Peyer's patch (tissue), 4 donors: Measurements from ENCODE around the gene COL27A1. TPM values are rescaled to one million over a fixed set of nuclear protein-coding genes. Genes with fewer than 3 reads are reported as not detected.

Experiments used
- DNase-seq, 3 donors: peaks; one replicate each; pipeline ENCODE4 v3.0.0-alpha.2; 2017 to 2019
- H3K27ac ChIP-seq, 4 donors: fragments of 200-600 bp; sonication (generic); one replicate each; pipeline ENCODE4 v1.5.1; 2016 to 2019
- H3K27me3 ChIP-seq, 2 donors: fragments of 200-600 bp; sonication (generic); one replicate each; pipeline ENCODE4 v1.5.1; 2019
- H3K36me3 ChIP-seq, 3 donors: fragments of 200-600 bp; sonication (generic); one replicate each; pipeline ENCODE4 v1.5.1; 2016 to 2019
- H3K4me1 ChIP-seq, 4 donors: fragments of 200-600 bp; sonication (generic); one replicate each; pipeline ENCODE4 v1.5.1; 2016 to 2019
- H3K4me3 ChIP-seq, 4 donors: fragments of 200-600 bp; sonication (generic); 1 replicate in 3 of 4; 2 replicates in 1 of 4; pipeline ENCODE4 v1.5.1; 2016 to 2019; ENCODE audit warnings: mild to moderate bottlenecking in 1 of 4
- H3K9me3 ChIP-seq, 4 donors: fragments of 200-600 bp; sonication (generic); one replicate each; pipeline ENCODE4 v1.5.1; 2016 to 2019; ENCODE audit warnings: mild to moderate bottlenecking in 1 of 4
- CTCF ChIP-seq, 6 experiments: fragments of 450-650 bp in 4 of 6; fragments of 200-600 bp in 2 of 6; sonication (generic) in 1 of 6; IDR thresholded peaks; one replicate each; pipeline ENCODE4 v1.5.1; 2017 to 2019; ENCODE audit warnings: antibody characterized with exemption in 6 of 6, mild to moderate bottlenecking in 3 of 6, moderate library complexity in 1 of 6
- POLR2A ChIP-seq, 2 donors: fragments of 450-650 bp; IDR thresholded peaks; one replicate each; pipeline ENCODE4 v1.5.1; 2017; ENCODE audit warnings: antibody characterized with exemption in 2 of 2, mild to moderate bottlenecking in 2 of 2, moderate library complexity in 2 of 2
- total RNA-seq, 4 donors: library from RNA; depleted of rRNA; stranded (reverse); fragments of >200 nt; gene quantifications; one replicate each; pipeline ENCODE4 v1.1.0, GENCODE V29; 2016

COL27A1 gene
- total RNA-seq, 4 donors from 2014 or later: 5.8 to 23.1 (median 7.2) TPM

GRCh38 chr9:114336699-114337395 is 181.5 kb downstream of the COL27A1 start:
- no peaks in the 10 kb centered on the region for H3K4me1 ChIP-seq
- H3K9me3 ChIP-seq: no peaks in the 10 kb centered on the region
- no peak for DNase-seq
- H3K27me3 ChIP-seq: no peaks in the 10 kb centered on the region
- no peak overlapping the region for H3K4me3 ChIP-seq
- no peak overlapping the region for H3K27ac ChIP-seq
- peaks cover 0 to 68% (median 0%) of the 10 kb centered on the region in 3 donors for H3K36me3 ChIP-seq
- TF ChIP-seq POLR2A (IDR thresholded peaks at IDR 0.05) (no peak), CTCF (IDR thresholded peaks at IDR 0.05) (no peak)

GRCh38 chr9:114338187-114338586 is 182.8 kb downstream of the COL27A1 start:
- Histone ChIP-seq H3K27me3 (no peaks in the 10 kb centered on the region), H3K27ac (no peak overlapping the region), H3K4me1 (no peaks in the 10 kb centered on the region), H3K36me3 (peaks cover 0 to 81% (median 0%) of the 10 kb centered on the region in 3 donors), H3K9me3 (no peaks in the 10 kb centered on the region), H3K4me3 (no peak overlapping the region)
- no peak for DNase-seq
- TF ChIP-seq CTCF (IDR thresholded peaks at IDR 0.05) (no peak), POLR2A (IDR thresholded peaks at IDR 0.05) (no peak)

- H3K36me3 ChIP-seq: peaks cover 0 to 92% (median 2%) of the 10 kb centered on the region in 3 donors
- no peaks in the 10 kb centered on the region for H3K27me3 ChIP-seq
- H3K9me3 ChIP-seq: no peaks in the 10 kb centered on the region
- H3K27ac ChIP-seq: peak overlapping the region in 1 of 4 donors; percentile 58
- peak in 2 of 3 donors; percentile 58 to 77 for DNase-seq
- H3K4me1 ChIP-seq: no peaks in the 10 kb centered on the region
- TF ChIP-seq POLR2A (IDR thresholded peaks at IDR 0.05) (no peak), CTCF (IDR thresholded peaks at IDR 0.05) (peak; percentile 53 to 89 (median 62))
- no peak overlapping the region for H3K4me3 ChIP-seq
Measured at GRCh38 chr9:114339130-114339908, 184.0 kb downstream of the COL27A1 start.

GRCh38 chr9:114341152-114341830 is 186.0 kb downstream of the COL27A1 start:
- Histone ChIP-seq H3K4me3 (no peak overlapping the region), H3K4me1 (no peaks in the 10 kb centered on the region), H3K27me3 (no peaks in the 10 kb centered on the region), H3K36me3 (peaks cover 0 to 99% (median 4%) of the 10 kb centered on the region in 3 donors), H3K27ac (no peak overlapping the region), H3K9me3 (no peaks in the 10 kb centered on the region)
- no peak for DNase-seq
- TF ChIP-seq CTCF (IDR thresholded peaks at IDR 0.05) (no peak), POLR2A (IDR thresholded peaks at IDR 0.05) (no peak)

- Histone ChIP-seq H3K27ac (no peak overlapping the region), H3K36me3 (peaks cover 0 to 99% (median 4%) of the 10 kb centered on the region in 3 donors), H3K27me3 (no peaks in the 10 kb centered on the region), H3K4me1 (no peaks in the 10 kb centered on the region), H3K4me3 (no peak overlapping the region), H3K9me3 (no peaks in the 10 kb centered on the region)
- no peak for TF ChIP-seq POLR2A (IDR thresholded peaks at IDR 0.05)
- no peak for TF ChIP-seq CTCF (IDR thresholded peaks at IDR 0.05)
- no peak for DNase-seq
Measured at GRCh38 chr9:114341991-114342390, 186.7 kb downstream of the COL27A1 start.
